ENCODE results near the gene KRT72.

KRT72 gene

GRCh38 chr12:52541709-52542108 lies 59.6 kb downstream of the KRT72 start:
- no peak for DNase-seq (ENCODE audit: low spot score)

- DNase-seq (ENCODE audit: low spot score): no peak
These were observed 60.7 kb downstream of the KRT72 start for GRCh38 chr12:52540531-52540930.

- DNase-seq (ENCODE audit: low spot score): no peak
These were observed 61.5 kb downstream of the KRT72 start for GRCh38 chr12:52539821-52540173.

GRCh38 chr12:52539083-52539820 lies 62.0 kb downstream of the KRT72 start:
- DNase-seq (ENCODE audit: low spot score): no peak

GRCh38 chr12:52537101-52537500 lies 64.2 kb downstream of the KRT72 start:
- no peak for DNase-seq (ENCODE audit: low spot score)

Data from HuH-7 (cell line).